ENCODE results near the gene SELPLG.

GRCh38 chr12:108653082-108653516, 19.4 kb upstream of the SELPLG start:
- TF ChIP-seq POLR2A (IDR thresholded peaks at IDR 0.05; ENCODE audit: low read depth, low read length) (no peak), MXI1 (IDR thresholded peaks at IDR 0.05; ENCODE audit: borderline replicate concordance, low read depth, low read length) (no peak), MAFK (IDR thresholded peaks at IDR 0.05; ENCODE audit: low read depth, low read length) (no peak), SMC3 (IDR thresholded peaks at IDR 0.05; ENCODE audit: low read depth, low read length) (no peak), MAZ (IDR thresholded peaks at IDR 0.05; ENCODE audit: borderline replicate concordance, low read depth, low read length) (no peak), CEBPB (IDR thresholded peaks at IDR 0.05; ENCODE audit: low read depth, low read length) (no peak), RAD21 (IDR thresholded peaks at IDR 0.05; ENCODE audit: low read length) (no peak), RCOR1 (IDR thresholded peaks at IDR 0.05; ENCODE audit: insufficient replicate concordance, low read length) (no peak), RFX5 (IDR thresholded peaks at IDR 0.05; ENCODE audit: low read depth, low read length) (no peak), BHLHE40 (IDR thresholded peaks at IDR 0.05; ENCODE audit: low read depth, low read length) (no peak), CHD1 (IDR thresholded peaks at IDR 0.05; ENCODE audit: low read depth, low read length) (no peak)
- TF ChIP-seq, protein P1, sequence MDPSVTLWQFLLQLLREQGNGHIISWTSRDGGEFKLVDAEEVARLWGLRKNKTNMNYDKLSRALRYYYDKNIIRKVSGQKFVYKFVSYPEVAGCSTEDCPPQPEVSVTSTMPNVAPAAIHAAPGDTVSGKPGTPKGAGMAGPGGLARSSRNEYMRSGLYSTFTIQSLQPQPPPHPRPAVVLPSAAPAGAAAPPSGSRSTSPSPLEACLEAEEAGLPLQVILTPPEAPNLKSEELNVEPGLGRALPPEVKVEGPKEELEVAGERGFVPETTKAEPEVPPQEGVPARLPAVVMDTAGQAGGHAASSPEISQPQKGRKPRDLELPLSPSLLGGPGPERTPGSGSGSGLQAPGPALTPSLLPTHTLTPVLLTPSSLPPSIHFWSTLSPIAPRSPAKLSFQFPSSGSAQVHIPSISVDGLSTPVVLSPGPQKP (IDR thresholded peaks at IDR 0.05; ENCODE audit: borderline replicate concordance, low read depth, low read length) = no peak
- TF ChIP-seq, protein P2, sequence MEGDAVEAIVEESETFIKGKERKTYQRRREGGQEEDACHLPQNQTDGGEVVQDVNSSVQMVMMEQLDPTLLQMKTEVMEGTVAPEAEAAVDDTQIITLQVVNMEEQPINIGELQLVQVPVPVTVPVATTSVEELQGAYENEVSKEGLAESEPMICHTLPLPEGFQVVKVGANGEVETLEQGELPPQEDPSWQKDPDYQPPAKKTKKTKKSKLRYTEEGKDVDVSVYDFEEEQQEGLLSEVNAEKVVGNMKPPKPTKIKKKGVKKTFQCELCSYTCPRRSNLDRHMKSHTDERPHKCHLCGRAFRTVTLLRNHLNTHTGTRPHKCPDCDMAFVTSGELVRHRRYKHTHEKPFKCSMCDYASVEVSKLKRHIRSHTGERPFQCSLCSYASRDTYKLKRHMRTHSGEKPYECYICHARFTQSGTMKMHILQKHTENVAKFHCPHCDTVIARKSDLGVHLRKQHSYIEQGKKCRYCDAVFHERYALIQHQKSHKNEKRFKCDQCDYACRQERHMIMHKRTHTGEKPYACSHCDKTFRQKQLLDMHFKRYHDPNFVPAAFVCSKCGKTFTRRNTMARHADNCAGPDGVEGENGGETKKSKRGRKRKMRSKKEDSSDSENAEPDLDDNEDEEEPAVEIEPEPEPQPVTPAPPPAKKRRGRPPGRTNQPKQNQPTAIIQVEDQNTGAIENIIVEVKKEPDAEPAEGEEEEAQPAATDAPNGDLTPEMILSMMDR (conservative IDR thresholded peaks at IDR 0.05; ENCODE audit: low read depth, low read length) = no peak
- TF ChIP-seq, protein P3, sequence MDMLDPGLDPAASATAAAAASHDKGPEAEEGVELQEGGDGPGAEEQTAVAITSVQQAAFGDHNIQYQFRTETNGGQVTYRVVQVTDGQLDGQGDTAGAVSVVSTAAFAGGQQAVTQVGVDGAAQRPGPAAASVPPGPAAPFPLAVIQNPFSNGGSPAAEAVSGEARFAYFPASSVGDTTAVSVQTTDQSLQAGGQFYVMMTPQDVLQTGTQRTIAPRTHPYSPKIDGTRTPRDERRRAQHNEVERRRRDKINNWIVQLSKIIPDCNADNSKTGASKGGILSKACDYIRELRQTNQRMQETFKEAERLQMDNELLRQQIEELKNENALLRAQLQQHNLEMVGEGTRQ (IDR thresholded peaks at IDR 0.05; ENCODE audit: low read depth, low read length) = no peak

All from IMR-90 (cell line).